ENCODE measurements around the gene AZU1.
"Not testable (repeated sequence)": the region's sequence is repeated elsewhere in the genome, so short reads cannot be mapped to it uniquely, and the experiment has no call there.

The AZU1 gene

DNA sequence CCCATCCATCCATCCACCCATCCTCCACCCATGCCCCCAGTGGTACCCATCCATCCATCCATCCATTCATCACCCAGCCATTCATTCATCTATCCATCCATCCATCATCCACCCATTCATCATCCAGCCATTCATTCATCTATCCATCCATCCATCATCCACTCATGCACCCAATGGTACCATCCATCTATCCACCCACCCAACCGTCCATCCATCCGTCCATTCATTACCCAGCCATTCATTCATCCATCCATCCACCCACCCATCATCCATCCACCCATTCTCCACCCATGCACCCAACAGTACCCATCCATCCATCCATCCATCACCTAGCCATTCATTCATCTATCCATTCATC is 11.2 kb upstream of the AZU1 start:
- Histone ChIP-seq H3K27ac (ENCODE audit: insufficient read depth, low read depth, low read length, poor library complexity, severe bottlenecking) (no peak overlapping the region), H3K27me3 (ENCODE audit: control insufficient read depth, insufficient read depth, low read length, poor library complexity, severe bottlenecking) (no peaks in the 10 kb centered on the region), H3K36me3 (ENCODE audit: control insufficient read depth, insufficient read depth, low read length) (peaks cover 17% of the 10 kb centered on the region), H3K9me3 (ENCODE audit: control insufficient read depth, low read length) (no peaks in the 10 kb centered on the region), H3K4me3 (ENCODE audit: insufficient read depth, low read depth, low read length) (no peak overlapping the region), H3K4me1 (ENCODE audit: control insufficient read depth, insufficient read depth, low read length) (no peaks in the 10 kb centered on the region)
- 90 to 92% methylated on average over 2 of the region's 2 CpGs for WGBS, 2 experiments

DNA sequence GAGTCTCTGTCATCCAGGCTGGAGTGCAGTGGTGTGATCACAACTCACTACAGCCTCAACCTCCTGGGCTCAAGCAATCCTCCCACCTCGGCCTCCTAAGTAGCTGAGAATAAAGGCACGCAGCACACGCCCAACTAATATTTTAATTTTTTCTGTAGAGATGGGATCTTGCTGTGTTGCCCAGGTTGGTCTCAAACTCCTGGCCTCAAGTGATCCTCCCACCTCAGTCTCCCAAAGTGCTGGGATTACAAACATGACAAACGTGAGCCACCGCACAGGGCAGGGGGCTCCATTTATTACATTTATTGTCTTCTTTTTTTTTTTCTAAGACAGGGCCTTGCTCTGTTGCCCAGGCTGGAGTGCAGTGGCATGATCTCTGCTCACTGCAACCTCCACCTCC is 7.4 kb upstream of the AZU1 start:
- H3K27ac ChIP-seq (ENCODE audit: insufficient read depth, low read depth, low read length, poor library complexity, severe bottlenecking); H3K4me1 ChIP-seq (ENCODE audit: control insufficient read depth, insufficient read depth, low read length); H3K27me3 ChIP-seq (ENCODE audit: control insufficient read depth, insufficient read depth, low read length, poor library complexity, severe bottlenecking); H3K36me3 ChIP-seq (ENCODE audit: control insufficient read depth, insufficient read depth, low read length); H3K4me3 ChIP-seq (ENCODE audit: insufficient read depth, low read depth, low read length); H3K9me3 ChIP-seq (ENCODE audit: control insufficient read depth, low read length): not testable (repeated sequence)
- 91 to 93% methylated on average over 5 of the region's 5 CpGs for WGBS, 2 experiments

DNA sequence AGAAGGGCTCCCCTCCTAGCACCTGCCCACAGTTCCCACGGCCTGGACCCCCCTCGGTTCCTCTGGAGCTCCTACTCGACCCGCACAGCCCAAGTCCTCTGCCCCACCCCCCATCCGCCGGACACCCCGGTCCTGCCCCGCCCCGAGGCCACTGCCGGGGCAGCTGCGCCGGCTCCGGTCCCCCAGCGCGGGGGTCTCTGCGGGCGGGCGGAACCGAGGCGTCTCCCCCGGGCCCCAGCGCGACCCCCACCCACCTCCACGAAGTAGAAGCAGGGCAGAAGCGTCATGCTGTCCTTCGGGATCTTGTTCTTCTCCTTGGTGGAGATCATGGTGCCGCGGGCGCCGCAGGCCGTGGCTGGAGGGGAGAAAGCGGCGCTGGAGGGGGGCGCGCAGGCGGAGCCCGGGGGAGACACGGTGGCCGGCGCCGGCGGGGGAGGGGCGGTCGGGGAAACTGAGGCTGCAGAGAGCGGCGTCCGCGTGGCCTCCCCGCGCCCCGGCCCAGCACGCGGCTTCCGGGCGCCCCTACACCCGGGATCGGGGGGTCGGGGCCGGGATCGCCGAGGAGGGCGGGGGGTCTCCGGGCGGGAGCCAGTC is 6.3 kb upstream of the AZU1 start:
- Histone ChIP-seq H3K4me3 (ENCODE audit: insufficient read depth, low read depth, low read length) (peak overlapping the region; percentile 63), H3K36me3 (ENCODE audit: control insufficient read depth, insufficient read depth, low read length) (no peaks in the 10 kb centered on the region), H3K9me3 (ENCODE audit: control insufficient read depth, low read length) (no peaks in the 10 kb centered on the region), H3K4me1 (ENCODE audit: control insufficient read depth, insufficient read depth, low read length) (peaks cover 8% of the 10 kb centered on the region), H3K27me3 (ENCODE audit: control insufficient read depth, insufficient read depth, low read length, poor library complexity, severe bottlenecking) (no peaks in the 10 kb centered on the region), H3K27ac (ENCODE audit: insufficient read depth, low read depth, low read length, poor library complexity, severe bottlenecking) (peak overlapping the region; percentile 22)
- 1 to 2% methylated on average over 64 of the region's 64 CpGs for WGBS, 2 experiments

DNA sequence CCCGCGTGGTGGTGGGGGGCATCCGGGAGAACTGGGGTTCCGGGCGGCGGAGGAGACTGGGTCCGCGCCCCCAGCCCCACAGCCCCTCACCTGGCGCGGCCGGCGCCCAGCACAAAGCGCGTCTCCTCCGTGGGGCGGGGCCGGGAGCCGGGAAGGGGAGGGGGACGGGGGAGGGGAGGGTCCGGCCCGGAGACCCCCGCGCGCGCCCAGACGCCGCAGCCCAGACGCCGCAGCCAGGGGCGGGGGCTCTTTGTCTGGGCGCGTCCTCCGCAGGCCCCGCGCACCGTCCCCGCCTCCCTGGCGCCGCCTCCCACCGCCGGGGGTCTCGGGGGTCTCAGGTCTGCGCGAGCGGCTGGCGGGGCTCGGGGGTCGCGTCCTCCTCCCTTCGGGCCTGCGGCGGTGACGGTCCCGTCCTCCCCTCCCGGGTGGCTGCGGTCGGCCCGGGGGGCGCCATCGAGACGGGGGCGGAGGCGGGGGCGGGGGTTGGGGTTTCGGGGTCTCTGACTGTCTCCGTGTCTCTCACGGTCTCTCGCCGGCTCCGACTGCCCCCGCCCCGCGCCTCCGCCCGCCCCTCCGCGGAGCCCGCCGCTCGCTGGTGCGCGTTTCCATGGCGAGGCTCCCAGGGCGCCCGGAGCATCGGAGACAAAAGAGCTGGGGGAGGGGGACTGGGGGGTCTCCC is 5.7 kb upstream of the AZU1 start, which contains the start of gene PLPPR3:
Gene PLPPR3 (minus strand): TSS at position 131 of the 679 bp plus-strand sequence. CDS start 396 bp downstream, outside the sequence.
- peak within 1 kb of the TSS; percentile 76 for H3K27ac ChIP-seq (ENCODE audit: insufficient read depth, low read depth, low read length, poor library complexity, severe bottlenecking)

DNA sequence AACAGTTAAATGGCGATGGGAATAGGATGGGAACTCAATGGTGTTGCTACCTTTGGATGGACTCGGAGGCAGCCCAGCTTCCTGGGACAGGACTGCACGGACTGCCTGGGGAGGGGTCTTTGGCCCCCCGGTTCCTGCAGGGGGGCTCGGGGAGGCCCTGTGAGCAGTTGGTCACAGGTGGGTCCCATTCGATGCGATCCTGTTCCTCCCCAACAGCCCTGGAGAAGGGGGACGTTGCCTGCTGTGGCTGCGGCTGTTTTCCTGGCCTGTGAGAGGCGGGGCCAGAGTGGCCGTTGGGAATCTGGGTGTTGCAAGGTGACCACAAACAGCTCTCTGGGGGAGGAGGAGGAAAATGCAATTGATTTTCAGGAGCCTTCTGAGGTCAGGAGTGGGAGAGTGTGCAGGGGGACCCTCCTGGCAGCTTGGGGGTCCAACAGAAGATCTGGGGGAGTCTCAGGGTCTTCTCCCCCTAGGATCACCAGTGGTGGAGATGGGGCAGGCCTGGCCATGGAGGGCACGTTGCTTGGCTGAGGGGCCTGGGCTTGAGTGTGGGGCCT is 4.0 kb upstream of the AZU1 start:
- H3K4me1 ChIP-seq (ENCODE audit: control insufficient read depth, insufficient read depth, low read length): peaks cover 8% of the 10 kb centered on the region
- no peak overlapping the region for H3K27ac ChIP-seq (ENCODE audit: insufficient read depth, low read depth, low read length, poor library complexity, severe bottlenecking)
- no peaks in the 10 kb centered on the region for H3K27me3 ChIP-seq (ENCODE audit: control insufficient read depth, insufficient read depth, low read length, poor library complexity, severe bottlenecking)
- no peaks in the 10 kb centered on the region for H3K36me3 ChIP-seq (ENCODE audit: control insufficient read depth, insufficient read depth, low read length)
- no peak overlapping the region for H3K4me3 ChIP-seq (ENCODE audit: insufficient read depth, low read depth, low read length)
- WGBS, 2 experiments: 59 to 62% methylated on average over 12 of the region's 12 CpGs
- H3K9me3 ChIP-seq (ENCODE audit: control insufficient read depth, low read length): no peaks in the 10 kb centered on the region

More for the DNA sequence above, 5.7 kb upstream of the AZU1 start, which contains the start of gene PLPPR3:
- Histone ChIP-seq H3K9me3 (ENCODE audit: control insufficient read depth, low read length) (no peaks in the 10 kb centered on the region), H3K4me3 (ENCODE audit: insufficient read depth, low read depth, low read length) (peak within 1 kb of the TSS; percentile 63), H3K27me3 (ENCODE audit: control insufficient read depth, insufficient read depth, low read length, poor library complexity, severe bottlenecking) (no peaks in the 10 kb centered on the region), H3K36me3 (ENCODE audit: control insufficient read depth, insufficient read depth, low read length) (no peaks in the 10 kb centered on the region), H3K4me1 (ENCODE audit: control insufficient read depth, insufficient read depth, low read length) (peaks cover 8% of the 10 kb centered on the region)
- WGBS, 2 experiments: 0% methylated on average over 86 of the region's 86 CpGs

DNA sequence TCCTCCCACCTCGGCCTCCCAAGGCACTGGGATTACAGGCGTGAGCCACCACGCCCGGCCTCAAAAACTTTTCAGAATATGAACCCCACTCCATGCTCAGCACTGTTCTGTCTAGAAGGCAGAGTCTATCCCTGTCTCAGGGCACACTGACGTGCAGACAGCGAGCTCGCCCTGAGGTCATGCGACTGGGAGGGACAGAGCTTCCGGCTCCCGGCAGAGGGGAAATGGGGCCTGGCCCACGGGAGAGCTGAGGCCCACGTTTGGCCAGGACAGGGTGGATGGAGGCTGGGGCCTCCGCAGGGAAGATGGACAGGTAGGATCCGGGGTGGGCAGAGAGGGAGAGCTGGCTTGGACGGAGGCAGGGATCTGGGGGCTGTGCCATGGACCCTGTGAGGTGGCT is 2.8 kb upstream of the AZU1 start:
- WGBS, 2 experiments: 89 to 90% methylated on average over 15 of the region's 15 CpGs
- no peaks in the 10 kb centered on the region for H3K9me3 ChIP-seq (ENCODE audit: control insufficient read depth, low read length)
- H3K27ac ChIP-seq (ENCODE audit: insufficient read depth, low read depth, low read length, poor library complexity, severe bottlenecking): no peak overlapping the region
- no peak overlapping the region for H3K4me3 ChIP-seq (ENCODE audit: insufficient read depth, low read depth, low read length)
- peaks cover 8% of the 10 kb centered on the region for H3K4me1 ChIP-seq (ENCODE audit: control insufficient read depth, insufficient read depth, low read length)
- H3K27me3 ChIP-seq (ENCODE audit: control insufficient read depth, insufficient read depth, low read length, poor library complexity, severe bottlenecking): no peaks in the 10 kb centered on the region
- H3K36me3 ChIP-seq (ENCODE audit: control insufficient read depth, insufficient read depth, low read length): no peaks in the 10 kb centered on the region

DNA sequence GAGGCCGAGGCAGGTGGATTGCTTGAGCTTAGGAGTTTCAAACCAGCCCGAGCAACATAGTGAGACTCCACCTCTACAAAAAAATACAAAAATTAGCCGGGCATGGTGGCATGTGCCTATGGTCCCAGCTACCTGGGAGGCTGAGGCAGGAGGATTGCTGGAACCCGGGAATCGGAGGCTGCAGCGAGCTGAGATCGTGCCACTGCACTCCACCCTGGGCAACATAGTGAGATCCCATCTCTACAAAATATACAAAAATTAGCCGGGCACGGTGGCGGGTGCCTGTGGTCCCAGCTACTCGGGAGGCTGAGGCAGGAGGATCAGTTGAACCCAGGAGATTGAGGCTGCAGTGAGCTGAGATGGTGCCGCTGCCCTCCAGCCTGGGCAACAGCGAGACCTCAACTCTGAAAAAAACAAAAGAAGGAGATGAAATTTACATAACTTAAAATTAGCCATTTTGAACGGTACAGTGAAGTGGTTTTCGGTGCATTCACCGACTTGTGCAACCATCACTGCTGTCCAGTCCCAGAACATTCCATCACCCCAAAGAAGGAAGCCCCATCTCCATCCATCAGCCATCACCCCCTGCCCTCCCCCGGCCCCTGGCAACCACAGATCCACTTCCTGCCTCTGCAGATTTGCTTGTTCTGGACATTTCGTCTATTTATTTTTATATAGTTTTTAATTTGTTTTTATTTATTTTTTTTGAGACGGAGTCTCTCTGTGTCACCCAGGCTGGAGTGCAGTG is 1.6 kb upstream of the AZU1 start:
- 92 to 93% methylated on average over 17 of the region's 19 CpGs for WGBS, 2 experiments
- Histone ChIP-seq H3K4me1 (ENCODE audit: control insufficient read depth, insufficient read depth, low read length) (peaks cover 8% of the 10 kb centered on the region), H3K9me3 (ENCODE audit: control insufficient read depth, low read length) (no peaks in the 10 kb centered on the region)

DNA sequence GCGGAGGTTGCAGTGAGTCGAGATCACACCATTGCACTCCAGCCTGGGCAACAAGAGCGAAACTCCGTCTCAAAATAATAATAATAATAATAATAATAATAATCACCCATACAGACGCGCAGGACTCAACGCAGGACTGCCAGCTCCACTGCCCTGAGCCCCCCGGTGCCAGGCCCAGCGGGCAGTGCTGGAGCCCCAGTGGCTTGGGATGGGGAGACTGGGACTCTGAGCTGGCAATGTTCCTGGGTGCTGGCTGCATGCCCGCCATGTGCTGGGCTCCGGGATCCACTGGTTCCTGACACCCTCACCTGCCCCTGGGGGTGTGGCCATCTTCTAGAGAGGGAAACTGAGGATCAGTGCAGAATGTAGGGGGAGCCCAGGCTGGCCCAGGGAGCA is 325 bp upstream of the AZU1 start:
- Histone ChIP-seq H3K27me3 (ENCODE audit: control insufficient read depth, insufficient read depth, low read length, poor library complexity, severe bottlenecking) (no peaks in the 10 kb centered on the region), H3K4me3 (ENCODE audit: insufficient read depth, low read depth, low read length) (no peak overlapping the region), H3K4me1 (ENCODE audit: control insufficient read depth, insufficient read depth, low read length) (peaks cover 8% of the 10 kb centered on the region), H3K27ac (ENCODE audit: insufficient read depth, low read depth, low read length, poor library complexity, severe bottlenecking) (no peak overlapping the region), H3K9me3 (ENCODE audit: control insufficient read depth, low read length) (no peaks in the 10 kb centered on the region), H3K36me3 (ENCODE audit: control insufficient read depth, insufficient read depth, low read length) (no peaks in the 10 kb centered on the region)
- 96 to 97% methylated on average over 9 of the region's 11 CpGs for WGBS, 2 experiments

More for the DNA sequence above, 1.6 kb upstream of the AZU1 start:
- Histone ChIP-seq H3K4me3 (ENCODE audit: insufficient read depth, low read depth, low read length) (no peak overlapping the region), H3K27ac (ENCODE audit: insufficient read depth, low read depth, low read length, poor library complexity, severe bottlenecking) (no peak overlapping the region), H3K27me3 (ENCODE audit: control insufficient read depth, insufficient read depth, low read length, poor library complexity, severe bottlenecking) (no peaks in the 10 kb centered on the region), H3K36me3 (ENCODE audit: control insufficient read depth, insufficient read depth, low read length) (no peaks in the 10 kb centered on the region)

DNA sequence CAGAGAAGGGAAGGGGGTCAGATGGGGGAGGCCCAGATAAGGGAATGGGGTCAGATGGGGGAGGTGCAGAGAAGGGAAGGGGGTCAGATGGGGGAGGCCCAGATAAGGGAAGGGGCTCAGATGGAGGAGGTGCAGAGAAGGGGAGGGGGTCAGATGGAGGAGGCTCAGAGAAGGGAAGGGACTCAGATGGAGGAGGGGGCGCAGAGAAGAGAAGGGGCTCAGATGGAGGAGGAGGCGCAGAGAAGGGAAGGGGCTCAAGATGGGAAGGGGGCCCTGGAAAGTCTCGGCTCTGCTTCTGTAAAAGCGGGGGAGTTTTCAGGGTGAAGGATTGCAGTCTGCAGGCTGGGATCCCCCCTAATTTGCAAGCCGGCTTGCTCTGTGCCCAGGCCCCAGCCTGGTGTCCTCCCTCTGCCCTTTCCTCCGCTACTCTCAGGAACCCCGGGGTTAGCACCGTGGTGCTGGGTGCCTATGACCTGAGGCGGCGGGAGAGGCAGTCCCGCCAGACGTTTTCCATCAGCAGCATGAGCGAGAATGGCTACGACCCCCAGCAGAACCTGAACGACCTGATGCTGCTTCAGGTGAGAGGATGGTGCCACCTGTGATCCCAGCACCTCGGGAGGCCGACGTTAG is 1.6 kb downstream of the AZU1 start:
- H3K27ac ChIP-seq (ENCODE audit: insufficient read depth, low read depth, low read length, poor library complexity, severe bottlenecking): no peak overlapping the region
- 84 to 86% methylated on average over 18 of the region's 18 CpGs for WGBS, 2 experiments
- H3K4me3 ChIP-seq (ENCODE audit: insufficient read depth, low read depth, low read length): no peak overlapping the region
- no peaks in the 10 kb centered on the region for H3K9me3 ChIP-seq (ENCODE audit: control insufficient read depth, low read length)
- H3K4me1 ChIP-seq (ENCODE audit: control insufficient read depth, insufficient read depth, low read length): no peaks in the 10 kb centered on the region
- no peaks in the 10 kb centered on the region for H3K36me3 ChIP-seq (ENCODE audit: control insufficient read depth, insufficient read depth, low read length)
- H3K27me3 ChIP-seq (ENCODE audit: control insufficient read depth, insufficient read depth, low read length, poor library complexity, severe bottlenecking): no peaks in the 10 kb centered on the region
